ENCODE measurements around the gene RBM47.
"Not testable (repeated sequence)": the region's sequence is repeated elsewhere in the genome, so short reads cannot be mapped to it uniquely, and the experiment has no call there.

RBM47 gene

DNA sequence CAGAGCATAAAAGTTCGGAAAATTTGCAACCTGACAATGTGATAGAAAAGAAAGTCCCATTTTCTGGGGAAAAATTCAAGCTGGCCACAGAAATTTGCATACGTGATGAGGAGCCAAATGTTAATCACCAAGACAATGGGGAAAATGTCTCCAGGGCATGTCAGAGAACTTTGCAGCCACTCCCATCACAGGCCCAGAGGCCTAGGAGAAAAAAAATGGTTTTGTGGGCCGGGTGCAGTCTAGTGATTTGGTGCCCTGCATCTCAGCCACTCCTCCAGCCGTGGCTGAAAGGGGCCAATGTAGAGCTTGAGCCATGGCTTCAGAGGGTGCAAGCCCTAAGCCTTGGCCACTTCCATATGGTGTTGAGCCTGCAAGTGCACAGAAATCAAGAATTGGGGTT, 223.3 kb downstream of the RBM47 start:
- no peak for DNase-seq (ENCODE audit: low spot score)

DNA sequence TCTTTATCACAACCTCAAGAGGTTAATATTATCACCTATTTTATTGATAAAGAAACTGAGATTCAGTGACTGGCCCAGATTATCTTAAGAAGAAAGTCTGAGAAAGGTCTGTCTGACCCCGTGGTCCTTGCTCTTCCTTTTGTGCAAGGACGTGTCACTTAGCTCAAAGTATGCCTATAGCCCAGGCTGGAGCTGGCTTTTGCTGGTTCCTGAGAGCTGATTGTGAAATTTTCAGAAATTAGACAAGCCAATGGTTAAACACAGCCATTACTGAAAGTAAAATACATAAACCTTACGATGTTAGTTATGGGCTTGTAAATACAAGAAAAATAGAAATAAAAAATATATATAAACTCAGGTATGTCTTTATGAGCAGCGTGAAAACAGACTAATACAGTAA, 224.5 kb downstream of the RBM47 start:
- DNase-seq (ENCODE audit: low spot score), result no peak

DNA sequence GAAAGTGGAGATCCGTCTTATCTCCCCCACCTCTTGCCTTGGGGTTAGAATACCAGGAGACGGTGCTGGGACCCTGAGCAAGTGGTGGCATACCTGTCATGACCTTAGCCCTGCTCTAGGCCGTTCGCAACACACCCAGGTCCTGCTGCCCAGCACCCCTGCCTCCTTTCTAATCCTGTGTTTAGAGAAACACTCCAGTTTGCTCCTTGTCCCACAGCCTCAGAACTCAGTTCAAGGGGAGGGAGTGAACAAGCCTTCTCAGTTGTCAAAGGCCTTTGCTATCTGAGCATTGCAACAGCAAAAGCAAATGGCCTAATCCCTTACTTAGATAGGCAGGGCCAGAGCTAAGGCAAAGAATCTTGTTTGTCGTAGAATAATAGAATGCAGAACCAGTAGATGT, 226.6 kb downstream of the RBM47 start:
- no peak for DNase-seq (ENCODE audit: low spot score)

DNA sequence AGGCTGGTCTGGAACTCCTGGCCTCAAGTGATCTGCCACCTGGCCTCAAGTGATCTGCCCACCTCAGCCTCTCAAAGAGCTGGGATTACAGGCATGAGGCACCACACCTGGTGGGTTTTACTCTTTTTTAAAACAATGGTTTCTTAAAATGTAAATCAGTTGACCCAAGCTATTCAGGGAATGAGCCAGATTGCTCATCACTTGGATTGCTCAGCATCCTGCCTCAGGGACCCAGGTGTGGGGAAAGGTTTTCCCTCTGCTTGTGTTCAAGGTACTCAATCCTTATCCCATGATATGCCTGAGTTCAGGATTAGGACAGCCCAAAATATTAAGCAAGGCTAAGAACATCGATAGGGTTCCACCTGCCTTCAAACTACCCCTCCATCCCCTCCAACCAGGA, 227.1 kb downstream of the RBM47 start:
- no peak for DNase-seq (ENCODE audit: low spot score)

DNA sequence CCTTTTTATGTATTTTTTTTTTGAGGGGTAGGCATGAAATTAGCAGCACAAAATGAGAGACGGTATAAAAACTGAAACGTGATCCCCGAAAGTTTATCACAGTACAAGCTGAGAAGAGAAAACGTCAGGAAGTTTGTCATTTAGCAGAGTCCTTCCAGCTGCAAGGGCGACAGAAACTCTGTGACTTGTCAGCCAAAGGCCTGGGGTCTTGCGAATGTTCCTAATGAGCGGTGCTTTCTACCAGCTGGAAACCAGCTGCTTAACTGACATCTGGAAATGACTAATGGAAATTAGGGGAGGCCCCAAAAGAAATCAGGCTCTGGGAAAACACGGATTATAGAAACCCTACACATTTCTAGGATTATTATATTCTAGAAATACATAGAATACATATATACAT, 228.0 kb downstream of the RBM47 start:
- DNase-seq (ENCODE audit: low spot score), result no peak

DNA sequence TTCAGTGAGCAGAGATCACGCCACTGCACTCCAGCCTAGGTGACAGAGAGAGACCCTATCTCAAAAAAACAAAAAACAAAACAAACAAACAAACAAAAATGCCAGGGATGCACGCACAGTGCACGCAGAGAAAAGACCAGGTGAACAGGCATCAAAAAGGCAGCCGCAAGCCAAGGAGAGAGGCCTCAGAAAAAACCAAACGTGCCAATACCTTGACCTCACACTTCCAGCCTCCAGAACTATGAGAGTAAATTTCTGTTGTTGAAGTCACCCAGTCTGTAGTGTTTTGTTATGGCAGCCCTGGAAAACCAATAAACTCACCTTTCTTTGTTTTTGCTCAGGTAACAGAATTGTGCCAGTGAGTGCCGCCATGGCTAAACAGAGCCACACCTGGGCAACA, 228.6 kb downstream of the RBM47 start:
- DNase-seq (ENCODE audit: low spot score), result no peak

DNA sequence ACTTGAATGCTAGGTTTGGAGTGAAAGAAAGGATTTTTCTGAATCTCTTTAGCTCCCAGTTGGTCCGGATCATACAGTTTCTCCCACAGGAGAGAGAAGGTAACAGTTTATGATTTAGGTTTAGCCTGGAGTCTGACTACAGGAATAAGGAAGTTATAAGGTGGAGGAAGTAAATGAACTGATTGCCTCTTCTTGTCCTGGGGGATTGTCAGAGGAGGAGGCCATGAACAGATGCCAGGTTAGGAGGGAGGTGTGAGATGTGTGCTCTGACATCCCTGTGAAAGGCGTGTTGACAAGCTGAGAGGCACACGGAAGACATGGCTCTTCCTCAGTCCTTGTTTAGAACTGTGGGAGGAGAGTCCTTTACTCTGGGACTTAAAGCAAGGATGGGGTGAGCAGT, 230.1 kb downstream of the RBM47 start:
- DNase-seq (ENCODE audit: low spot score), result no peak

DNA sequence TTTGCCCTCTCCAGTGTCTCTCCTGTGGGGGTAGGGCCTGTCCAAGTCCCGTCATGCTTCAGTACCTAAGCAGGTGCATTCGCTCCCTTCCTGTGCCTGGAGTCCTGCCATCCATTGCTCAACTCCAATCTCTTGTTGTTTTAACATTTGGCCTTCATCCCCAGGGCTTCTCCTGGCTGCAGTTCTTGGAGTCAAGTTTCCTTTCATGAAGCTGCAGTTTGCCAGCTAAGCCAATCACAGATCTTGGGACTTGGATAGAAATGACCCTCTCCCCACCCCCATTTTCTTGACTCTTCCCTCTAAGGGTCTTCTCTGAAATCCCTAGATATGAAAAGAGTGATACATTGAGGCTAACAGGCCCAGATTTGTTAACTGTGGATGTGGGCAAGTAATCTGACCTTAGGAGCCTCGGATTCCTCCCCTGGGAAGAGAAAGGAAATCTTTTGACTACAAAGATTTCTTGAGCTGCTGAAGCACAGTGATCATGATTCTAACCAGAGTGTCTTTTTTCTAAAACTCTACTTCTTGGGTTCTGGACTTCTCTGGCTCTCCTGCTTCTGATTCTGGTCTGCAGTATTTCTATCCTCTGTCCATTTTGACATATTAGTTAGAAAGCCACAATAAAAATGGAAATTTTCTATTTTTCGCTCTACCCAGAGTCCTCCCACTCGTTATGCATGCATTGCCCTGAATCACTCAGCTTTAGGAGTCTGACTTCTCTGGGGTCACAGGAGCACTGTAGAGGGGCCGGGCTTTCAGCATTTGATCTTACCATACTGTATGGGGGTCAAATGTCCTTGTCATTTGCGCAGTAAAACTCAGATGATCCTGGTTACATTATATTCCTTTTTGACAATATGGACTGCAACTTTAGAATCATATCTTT, 233.5 kb downstream of the RBM47 start:
- no peak for DNase-seq (ENCODE audit: low spot score)

DNA sequence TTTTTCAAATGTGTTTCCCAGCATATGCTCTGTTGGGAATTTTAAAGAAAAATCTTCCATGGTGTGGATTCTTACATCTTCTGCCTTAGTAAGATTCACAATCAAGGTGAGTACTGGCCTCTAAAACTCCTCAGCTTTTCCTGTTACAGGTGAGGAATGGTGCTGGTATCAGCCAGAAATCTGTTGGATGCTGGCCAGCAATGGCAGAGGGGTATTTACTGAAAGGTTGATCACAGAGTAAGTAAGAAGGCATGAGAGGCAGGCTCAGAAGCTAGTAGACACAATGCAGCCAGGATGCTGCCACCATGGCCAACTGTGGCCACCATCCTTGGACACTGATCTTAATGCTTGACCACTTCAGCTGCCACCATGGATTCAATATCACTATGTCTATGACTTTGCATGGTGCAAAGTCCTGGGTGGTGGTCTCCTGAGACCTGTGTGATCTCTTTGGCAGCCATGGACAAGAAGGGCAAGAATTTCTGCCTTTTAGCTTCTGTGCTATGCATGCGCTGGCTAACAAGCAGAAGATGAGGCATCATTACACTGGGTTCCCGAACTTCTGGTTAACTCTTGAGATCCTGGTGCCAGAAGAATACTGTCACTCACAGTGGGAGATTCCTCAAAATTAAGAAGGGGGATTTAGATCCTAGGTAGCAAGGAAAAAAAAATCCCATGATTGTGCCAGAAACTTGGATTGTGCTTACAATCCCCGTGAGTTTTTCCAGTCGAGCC, 234.3 kb downstream of the RBM47 start:
- DNase-seq (ENCODE audit: low spot score), result no peak

DNA sequence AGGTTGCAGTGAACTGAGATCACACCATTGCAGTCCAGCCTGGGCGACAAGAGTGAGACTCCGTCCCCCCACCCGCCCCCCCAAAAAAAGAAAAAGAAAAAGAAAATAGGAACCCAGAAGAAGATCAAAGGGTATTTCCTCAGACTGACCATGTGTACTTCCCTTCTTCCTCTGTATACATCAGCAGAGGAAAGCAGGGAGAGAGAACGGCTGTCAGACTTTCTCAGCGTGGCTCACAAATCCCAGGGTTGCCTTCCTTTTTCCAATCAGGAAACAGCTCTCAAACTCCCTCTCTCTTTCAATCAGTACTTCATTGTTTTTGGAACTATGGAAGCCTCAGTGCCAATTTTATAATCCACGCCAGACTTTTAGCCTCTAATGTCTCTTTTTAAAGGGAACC, 235.4 kb downstream of the RBM47 start:
- DNase-seq (ENCODE audit: low spot score), result no peak

DNA sequence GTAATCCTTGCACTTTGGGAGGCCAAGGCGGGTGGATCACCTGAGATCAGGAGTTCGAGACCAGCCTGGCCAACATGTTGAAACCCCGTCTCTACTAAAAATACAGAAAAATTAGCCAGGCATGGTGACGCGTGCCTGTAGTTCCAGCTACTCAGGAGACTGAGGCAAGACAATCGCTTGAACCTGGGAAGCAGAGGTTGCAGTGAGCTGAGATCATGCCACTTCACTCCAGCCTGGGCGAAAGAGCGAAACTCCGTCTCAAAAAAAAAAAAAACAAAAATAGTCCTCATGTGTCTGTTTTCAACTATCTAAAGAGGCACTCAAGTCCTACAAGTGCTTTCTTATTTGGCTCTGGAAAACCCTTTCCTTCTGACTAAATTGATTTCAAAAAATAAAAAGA, 237.4 kb downstream of the RBM47 start:
- DNase-seq (ENCODE audit: low spot score), result not testable (repeated sequence)

DNA sequence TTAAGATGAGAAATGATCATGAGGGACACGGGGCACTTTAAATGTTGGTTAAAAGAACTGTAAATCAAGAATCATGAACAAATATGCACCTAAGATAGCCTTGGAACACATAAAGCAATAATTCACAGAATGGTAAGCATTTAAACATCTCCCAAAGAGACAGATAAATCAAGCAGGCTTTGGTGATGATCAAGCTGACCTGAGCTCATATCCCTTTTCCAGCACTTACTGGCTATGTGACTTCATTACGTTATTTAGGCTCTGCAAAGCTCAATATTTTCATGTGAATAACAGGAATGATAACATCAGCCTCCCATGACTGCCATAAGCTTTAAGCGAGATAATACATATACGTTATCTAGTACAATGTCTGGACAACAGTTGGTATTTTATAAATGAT, 239.7 kb downstream of the RBM47 start:
- DNase-seq (ENCODE audit: low spot score), result no peak

DNA sequence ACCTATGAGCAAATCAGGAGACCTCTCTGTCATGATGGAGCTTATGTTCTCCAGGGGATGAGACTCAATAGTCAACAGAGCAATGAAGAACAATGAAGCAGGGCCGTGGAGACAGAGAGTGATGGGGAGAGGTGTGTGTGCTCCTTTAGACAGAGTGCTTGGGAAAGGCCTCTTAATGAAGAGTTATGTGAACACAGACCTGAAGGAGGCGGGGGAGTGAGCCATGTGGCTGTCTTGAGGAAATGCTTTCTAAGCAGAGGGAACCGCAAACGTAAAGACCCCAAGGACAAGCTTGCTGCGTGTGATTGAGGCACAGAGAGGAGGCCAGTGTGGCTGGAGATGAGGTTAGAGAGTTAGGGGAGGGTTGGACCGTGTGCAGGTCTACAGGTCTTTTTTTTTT, 241.4 kb downstream of the RBM47 start:
- DNase-seq (ENCODE audit: low spot score), result no peak

DNA sequence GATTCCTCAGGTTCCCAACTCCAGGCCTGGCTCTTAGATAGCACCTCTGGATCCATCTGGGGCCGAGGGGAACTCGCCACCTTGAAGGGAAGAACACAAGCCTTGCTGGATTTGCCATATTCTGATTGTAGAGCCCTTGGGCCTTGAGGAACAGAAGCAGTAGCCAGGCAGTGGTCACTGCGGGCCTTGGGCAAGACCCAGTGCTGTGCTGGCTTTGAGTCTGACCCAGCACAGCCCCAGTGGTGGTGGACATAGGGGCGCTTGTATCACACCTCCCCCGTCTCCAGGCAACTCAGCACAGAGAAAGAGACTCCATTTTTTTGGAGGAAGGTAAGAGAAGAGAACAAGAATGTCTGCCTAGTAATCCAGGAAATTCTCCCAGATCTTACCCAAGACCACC, 249.0 kb downstream of the RBM47 start:
- DNase-seq (ENCODE audit: low spot score), result no peak

DNA sequence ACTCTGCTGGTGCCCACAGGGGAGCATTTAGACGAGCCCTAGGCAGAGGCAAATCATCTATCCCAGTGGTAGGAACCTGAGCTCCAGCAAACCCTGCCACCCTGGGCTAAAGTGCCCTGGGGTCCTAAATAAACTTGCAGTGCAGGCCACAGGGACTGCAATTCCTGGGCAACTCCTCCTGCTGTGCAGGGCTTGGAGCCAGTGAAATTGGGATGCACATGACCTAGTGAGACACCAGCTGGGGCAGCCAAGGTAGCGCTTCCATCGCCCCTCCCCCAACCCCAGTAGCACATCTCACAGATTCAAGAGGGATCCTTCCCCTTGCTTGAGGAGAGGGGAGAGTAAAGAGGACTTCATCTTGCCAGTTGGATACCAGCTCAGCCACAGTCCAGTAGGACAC, 250.4 kb downstream of the RBM47 start:
- DNase-seq (ENCODE audit: low spot score), result no peak

DNA sequence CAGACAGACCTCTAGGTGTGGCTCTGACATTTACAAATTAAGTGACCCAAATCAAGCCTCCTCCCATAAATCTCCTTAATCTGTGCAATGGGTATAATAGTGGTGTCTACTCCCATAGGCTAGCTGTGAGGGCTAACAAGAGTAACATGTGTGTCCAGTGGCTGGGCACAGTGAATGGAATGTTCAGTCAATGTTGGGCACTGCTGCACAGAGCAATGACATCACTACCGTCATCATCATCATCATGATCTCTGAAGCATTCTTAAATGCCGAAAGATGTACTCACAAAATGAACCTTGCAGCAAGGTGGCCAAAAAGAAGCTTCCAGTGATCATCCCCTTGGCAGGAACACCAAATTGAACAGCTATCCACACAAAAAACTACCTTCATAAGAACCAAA, 251.0 kb downstream of the RBM47 start:
- no peak for DNase-seq (ENCODE audit: low spot score)

DNA sequence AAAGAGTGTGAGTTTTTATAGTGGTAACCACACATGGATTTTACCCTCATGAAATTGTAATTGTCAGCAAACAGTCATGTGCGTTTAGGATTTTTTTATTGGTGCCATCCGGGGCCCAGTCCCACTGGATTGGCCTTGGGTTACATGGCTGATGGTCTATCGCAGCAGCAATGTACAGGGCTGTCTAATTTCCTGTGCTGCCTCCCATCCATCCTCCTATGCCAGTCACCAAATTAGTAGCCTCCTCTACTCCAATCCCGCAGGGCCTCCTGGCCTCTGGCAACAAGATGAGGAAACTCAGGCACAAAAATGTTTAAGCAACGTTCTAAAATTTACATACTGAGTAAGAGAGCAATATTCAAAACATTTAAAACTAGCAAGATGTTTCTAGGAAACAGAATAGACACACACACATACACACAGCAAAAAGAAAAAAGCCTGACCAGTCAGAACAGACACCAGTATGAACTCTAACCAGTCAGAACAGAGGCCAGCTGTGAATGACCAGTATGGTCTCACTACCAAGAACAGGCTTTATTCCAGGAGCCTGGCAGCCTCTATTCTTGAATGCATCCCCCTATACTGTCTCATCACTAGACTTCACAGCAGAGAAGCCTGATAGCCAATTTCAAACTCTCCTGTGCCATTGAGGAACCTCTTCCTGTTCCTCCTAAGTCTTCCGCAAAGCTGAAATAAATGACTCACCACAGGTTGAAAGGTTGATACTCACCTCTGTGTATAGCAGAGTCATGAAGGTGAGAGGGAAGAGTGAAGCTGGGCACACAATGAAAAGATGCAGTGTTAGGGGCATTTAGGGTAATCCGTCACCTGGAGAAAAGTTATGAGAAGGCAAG, 251.9 kb downstream of the RBM47 start:
- DNase-seq (ENCODE audit: low spot score), result no peak

DNA sequence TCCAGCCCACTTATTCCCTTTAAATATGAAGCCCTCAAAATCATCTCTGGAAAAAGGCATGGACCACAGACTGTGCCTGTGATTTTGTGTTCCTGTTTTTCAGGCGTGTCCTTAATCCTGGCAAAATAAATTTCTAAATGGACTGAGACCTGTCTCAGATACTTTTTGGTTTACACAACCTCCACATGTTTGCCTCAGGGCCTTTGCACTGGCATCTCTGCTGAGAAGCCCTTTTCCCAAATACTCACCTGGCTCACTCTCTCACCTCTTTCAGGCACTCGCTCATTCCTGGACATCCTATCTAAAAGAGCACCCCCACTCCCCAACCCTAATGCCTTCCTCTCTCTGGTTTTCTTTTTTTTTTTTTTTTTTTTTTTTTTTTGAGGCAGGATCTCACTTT, 254.0 kb downstream of the RBM47 start:
- DNase-seq (ENCODE audit: low spot score), result no peak

DNA sequence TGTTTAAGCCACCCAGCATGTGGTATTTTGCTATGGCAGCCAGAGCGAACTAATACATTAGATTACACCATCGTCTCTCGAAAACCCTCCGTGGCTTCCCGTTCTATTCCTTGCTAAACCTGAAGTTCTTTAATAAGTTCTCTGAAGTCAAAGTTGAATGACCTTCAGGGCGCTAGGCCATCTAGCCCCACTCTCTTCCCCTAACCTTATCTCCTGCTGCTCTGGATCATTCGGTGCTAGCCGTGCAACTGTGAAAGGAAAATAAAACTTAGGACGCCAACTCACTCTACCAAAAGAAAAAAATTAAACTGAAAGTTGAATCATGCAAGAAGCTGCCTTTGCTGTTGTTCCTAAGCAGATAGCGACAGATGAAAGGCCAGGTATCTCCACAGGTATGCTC, 254.6 kb downstream of the RBM47 start:
- DNase-seq (ENCODE audit: low spot score), result no peak

DNA sequence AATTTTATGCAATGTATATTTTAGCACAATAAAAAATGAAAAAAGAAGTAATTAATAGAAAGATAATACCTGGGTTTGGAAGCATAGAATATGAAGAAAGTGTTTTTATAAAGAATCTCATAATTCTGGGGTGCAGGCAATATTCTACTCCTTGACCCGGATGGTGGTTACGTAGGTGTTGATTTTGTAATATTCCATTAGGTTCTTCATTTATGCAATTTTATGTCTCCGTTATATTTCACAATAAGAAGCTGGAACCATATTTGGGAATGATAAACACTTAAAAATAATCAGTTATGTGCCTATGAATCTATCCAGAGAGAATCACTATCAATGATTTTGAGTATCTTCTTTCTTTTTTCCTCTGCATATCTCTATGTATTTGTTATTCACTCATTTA, 256.0 kb downstream of the RBM47 start:
- DNase-seq (ENCODE audit: low spot score), result no peak

All from putamen (tissue), 1 donor.